ENCODE measurements around the gene TUBB2B.

Gene TUBB2B

GRCh38 chr6:3218266-3218665 is 9.2 kb downstream of the TUBB2B start:
- no peak for TF ChIP-seq CTCF (conservative IDR thresholded peaks at IDR 0.05; ENCODE audit: low read length)
- H3K4me3 ChIP-seq (ENCODE audit: low read length): no peak overlapping the region
- DNase-seq (ENCODE audit: low read depth): no peak

- no peak for DNase-seq (ENCODE audit: low read depth)
- no peak overlapping the region for H3K4me3 ChIP-seq (ENCODE audit: low read length)
- TF ChIP-seq CTCF (conservative IDR thresholded peaks at IDR 0.05; ENCODE audit: low read length): no peak
These were observed 10.2 kb downstream of the TUBB2B start for GRCh38 chr6:3217286-3217685.

GRCh38 chr6:3214898-3215297 is 12.6 kb downstream of the TUBB2B start:
- H3K4me3 ChIP-seq (ENCODE audit: low read length): no peak overlapping the region
- TF ChIP-seq CTCF (conservative IDR thresholded peaks at IDR 0.05; ENCODE audit: low read length): no peak
- no peak for DNase-seq (ENCODE audit: low read depth)

- no peak overlapping the region for H3K4me3 ChIP-seq (ENCODE audit: low read length)
- TF ChIP-seq CTCF (conservative IDR thresholded peaks at IDR 0.05; ENCODE audit: low read length): no peak
- DNase-seq (ENCODE audit: low read depth): peak; percentile 47
These were observed 14.1 kb downstream of the TUBB2B start for GRCh38 chr6:3213334-3213695.

- TF ChIP-seq CTCF (conservative IDR thresholded peaks at IDR 0.05; ENCODE audit: low read length): no peak
These were observed 15.2 kb downstream of the TUBB2B start for GRCh38 chr6:3212261-3212660.

GRCh38 chr6:3211681-3212080 is 15.8 kb downstream of the TUBB2B start:
- H3K4me3 ChIP-seq (ENCODE audit: low read length): no peak overlapping the region
- DNase-seq (ENCODE audit: low read depth): peak; percentile 49
- TF ChIP-seq CTCF (conservative IDR thresholded peaks at IDR 0.05; ENCODE audit: low read length): no peak

More at GRCh38 chr6:3212261-3212660, 15.2 kb downstream of the TUBB2B start:
- H3K4me3 ChIP-seq (ENCODE audit: low read length): no peak overlapping the region
- no peak for DNase-seq (ENCODE audit: low read depth)

GRCh38 chr6:3210024-3210610 is 17.3 kb downstream of the TUBB2B start:
- DNase-seq (ENCODE audit: low read depth): no peak
- H3K4me3 ChIP-seq (ENCODE audit: low read length): no peak overlapping the region
- TF ChIP-seq CTCF (conservative IDR thresholded peaks at IDR 0.05; ENCODE audit: low read length): no peak

Measured in AG10803 (cell line).